ENCODE measurements around the gene TLCD4.
A peak's percentile ranks its signal among the peaks of the same experiment; 100 is the strongest.
"Not testable (repeated sequence)": the region's sequence is repeated elsewhere in the genome, so short reads cannot be mapped to it uniquely, and the experiment has no call there.

TLCD4 gene

GRCh38 chr1:95096218-95096841 is 20.8 kb upstream of the TLCD4 start:
- no peak for DNase-seq

- no peak for DNase-seq
These were observed 19.7 kb upstream of the TLCD4 start for GRCh38 chr1:95097426-95097825.

- no peak for DNase-seq
These were observed 19.0 kb upstream of the TLCD4 start for GRCh38 chr1:95098196-95098595.

DNA sequence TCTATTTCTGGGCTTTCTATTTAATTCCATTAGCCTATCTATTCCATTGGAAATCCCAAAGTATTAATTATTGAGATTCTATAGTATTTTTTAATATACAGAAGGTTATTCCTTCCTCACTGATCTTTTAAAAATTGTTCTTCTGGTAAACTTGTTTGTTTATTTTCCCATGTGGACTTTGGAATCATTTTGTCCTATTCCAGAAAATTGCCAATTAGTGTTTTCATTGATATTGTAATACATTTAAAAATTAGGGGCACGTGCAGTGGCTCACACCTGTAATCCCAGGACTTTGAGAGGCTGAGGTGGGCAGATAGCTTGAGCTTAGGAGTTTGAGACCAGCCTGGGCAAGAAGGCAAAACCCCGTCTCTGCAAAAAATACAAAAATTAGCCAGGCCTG is 8.4 kb upstream of the TLCD4 start:
- no peak for DNase-seq

- DNase-seq: no peak
These were observed 6.1 kb upstream of the TLCD4 start for GRCh38 chr1:95111014-95111413.

- DNase-seq: peak; percentile 6
These were observed 3.5 kb upstream of the TLCD4 start for GRCh38 chr1:95113684-95114083.

- peak; percentile 76 for DNase-seq
These were observed 1.4 kb upstream of the TLCD4 start for GRCh38 chr1:95115708-95116137.

- DNase-seq: peak; percentile 84
These were observed 462 bp upstream of the TLCD4 start for GRCh38 chr1:95116580-95117206.

DNA sequence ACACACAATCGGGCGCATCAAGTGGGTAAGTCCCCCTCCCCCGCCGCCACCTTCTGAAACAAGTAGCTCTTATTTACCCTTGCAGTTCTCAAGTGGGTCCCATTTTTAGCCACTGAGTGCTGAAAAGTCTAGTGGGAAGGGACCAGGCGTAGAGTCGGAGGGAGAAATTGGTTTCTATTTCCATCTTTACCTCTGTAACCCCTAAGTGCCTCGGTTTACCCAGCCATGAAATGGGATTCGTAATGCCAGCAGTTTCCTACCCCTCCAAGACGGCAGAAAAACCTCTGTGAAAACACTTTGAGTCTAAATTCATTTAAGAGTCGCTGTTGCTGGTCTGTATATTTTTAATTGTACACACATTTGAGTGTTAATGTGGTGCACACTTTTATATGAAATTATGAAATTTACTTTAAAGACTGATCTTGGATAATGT is 928 bp downstream of the TLCD4 start:
- no peak for DNase-seq

DNA sequence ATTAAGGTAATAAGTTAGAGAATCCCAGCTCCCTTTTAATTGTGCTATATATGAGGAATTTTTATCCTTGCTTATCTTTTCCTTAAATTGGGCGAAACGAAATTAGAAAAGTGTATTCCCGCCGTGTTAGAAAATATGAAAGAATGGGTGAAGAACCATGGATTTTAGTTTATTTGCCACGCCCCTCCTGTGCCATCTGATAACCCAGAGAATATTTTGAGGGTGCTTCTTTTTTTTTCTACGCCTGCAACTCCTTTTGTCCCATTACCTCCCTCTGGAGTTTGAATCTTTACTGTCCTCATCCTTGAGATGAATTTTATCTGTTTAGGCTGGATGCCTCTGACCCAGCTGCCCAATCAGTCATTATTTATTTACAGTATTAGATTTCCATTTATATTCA is 1.6 kb downstream of the TLCD4 start:
- no peak for DNase-seq

GRCh38 chr1:95119273-95119672 is 2.1 kb downstream of the TLCD4 start:
- no peak for DNase-seq

- peak; percentile 11 for DNase-seq
These were observed 5.1 kb downstream of the TLCD4 start for GRCh38 chr1:95122151-95122697.

- no peak for DNase-seq
These were observed 7.2 kb downstream of the TLCD4 start for GRCh38 chr1:95124342-95124741.

GRCh38 chr1:95126366-95126765 is 9.2 kb downstream of the TLCD4 start:
- DNase-seq: no peak

- no peak for DNase-seq
These were observed 9.7 kb downstream of the TLCD4 start for GRCh38 chr1:95126846-95127245.

- no peak for DNase-seq
These were observed 10.2 kb downstream of the TLCD4 start for GRCh38 chr1:95127380-95127779.

- DNase-seq: no peak
These were observed 15.6 kb downstream of the TLCD4 start for GRCh38 chr1:95132762-95133161.

DNA sequence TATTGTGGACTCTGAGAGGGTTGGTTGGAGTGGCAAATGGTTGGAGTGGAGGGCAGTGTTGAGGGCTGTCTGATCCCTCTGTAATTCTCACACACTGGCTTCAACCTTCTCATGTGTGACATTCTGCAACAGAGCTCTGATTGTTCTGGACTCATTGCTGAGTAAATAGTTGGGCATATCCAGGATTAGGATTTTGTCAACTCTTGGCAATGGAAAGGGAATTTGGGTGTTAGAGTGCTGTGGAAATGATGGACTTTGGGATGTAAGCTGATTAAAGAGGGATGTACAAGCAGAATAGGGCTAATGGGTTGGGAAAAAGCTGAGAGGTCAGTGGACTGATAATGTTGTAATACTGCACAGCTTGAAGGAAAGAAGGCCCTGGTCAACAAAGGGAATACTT is 16.5 kb downstream of the TLCD4 start:
- DNase-seq: no peak

DNA sequence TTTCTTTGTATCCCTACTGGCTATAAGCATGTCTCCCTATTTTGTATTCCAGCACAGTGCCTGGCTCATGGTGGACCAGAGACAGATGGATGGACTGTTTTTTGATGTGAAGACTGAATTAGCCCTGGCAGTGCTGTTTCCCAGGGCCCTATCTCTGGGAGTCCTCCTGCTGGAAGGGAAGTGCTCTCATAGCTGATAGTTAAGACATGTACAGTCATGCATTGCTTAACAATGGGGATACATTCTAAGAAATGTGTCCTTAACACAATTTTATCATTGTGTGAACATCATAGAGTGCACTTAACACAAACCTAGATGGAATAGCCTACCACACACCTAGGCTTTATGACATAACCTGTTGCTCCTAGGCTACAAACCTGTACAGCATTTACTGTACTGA is 21.1 kb downstream of the TLCD4 start:
- DNase-seq: no peak

DNA sequence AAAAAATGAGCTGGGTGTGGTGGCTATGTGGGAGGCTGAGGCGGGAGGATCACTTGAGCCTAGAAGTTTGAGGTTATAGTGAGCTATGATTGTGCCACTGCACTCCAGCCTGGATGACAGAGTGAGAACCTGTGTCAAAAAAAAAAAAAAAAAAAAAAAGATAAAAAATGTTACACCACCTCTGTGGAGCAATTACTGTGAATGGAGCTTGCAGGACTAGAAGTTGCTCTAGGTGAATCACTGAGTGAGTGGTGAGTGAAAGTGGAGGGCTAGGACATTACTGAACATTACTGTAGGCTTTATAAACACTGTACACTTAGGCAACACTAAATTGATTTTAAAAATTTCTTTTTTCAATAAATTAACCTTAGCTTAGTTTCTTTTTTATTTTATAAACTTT is 21.9 kb downstream of the TLCD4 start:
- no peak for DNase-seq

DNA sequence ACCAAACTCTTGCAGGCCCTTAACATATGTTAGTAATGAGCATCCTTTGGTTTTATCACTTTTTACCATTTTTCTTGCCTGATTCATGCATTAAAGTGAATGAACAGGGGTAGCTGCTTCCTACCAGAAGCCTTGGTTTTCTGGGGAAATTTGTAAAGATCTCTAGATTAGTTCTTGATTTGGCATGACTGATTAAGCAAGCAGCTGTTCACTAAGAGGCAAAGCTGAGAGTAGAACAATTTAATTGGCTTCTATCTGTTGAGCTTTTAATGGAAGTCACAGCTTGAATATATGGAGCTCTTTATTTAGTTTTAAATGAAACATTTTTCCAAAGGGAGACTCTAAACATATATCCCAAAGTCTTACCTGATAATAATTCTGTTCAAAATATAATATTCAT is 23.6 kb downstream of the TLCD4 start:
- no peak for DNase-seq

GRCh38 chr1:95145493-95145892 is 28.3 kb downstream of the TLCD4 start:
- no peak for DNase-seq

GRCh38 chr1:95146637-95147036 is 29.5 kb downstream of the TLCD4 start:
- no peak for DNase-seq

- no peak for DNase-seq
These were observed 36.9 kb downstream of the TLCD4 start for GRCh38 chr1:95154096-95154495.

GRCh38 chr1:95165569-95165968 is 48.4 kb downstream of the TLCD4 start:
- not testable (repeated sequence) for DNase-seq
